ENCODE measurements around the gene TTLL1. TPM values are rescaled to one million over a fixed set of nuclear protein-coding genes. Genes with fewer than 3 reads are reported as not detected.

TTLL1 gene
- total and polyA plus RNA-seq, 2 of the 4 experiments (the other 2 are of a cell fraction) = 10.8 to 13.2 TPM

DNA sequence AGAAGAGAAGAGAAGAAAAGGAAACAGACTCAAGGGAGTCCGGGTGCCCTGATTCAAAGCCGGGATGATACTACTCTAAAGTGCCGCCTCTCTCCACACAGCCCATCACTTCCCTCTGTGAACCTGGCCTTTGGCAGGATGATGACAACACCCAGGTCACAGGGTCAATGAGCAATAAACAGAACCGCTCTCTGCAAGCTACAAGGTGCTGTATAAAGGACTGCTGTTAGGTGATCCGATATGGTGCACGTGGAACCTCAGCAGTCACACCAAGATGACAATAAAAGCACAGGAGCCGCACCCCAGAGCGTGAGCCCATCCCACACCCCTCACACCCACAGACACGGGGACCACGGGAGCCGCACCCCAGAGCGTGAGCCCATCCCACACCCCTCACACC, 10.7 kb downstream of the TTLL1 start:
- no peak for ATAC-seq (ENCODE audit: low read depth)
- TF ChIP-seq CEBPB (IDR thresholded peaks at IDR 0.05; ENCODE audit: low read depth, low read length) = no peak
- no peak for TF ChIP-seq MAFK (IDR thresholded peaks at IDR 0.05; ENCODE audit: low read depth, low read length)
- TF ChIP-seq MAZ (IDR thresholded peaks at IDR 0.05; ENCODE audit: borderline replicate concordance, low read depth, low read length) = no peak
- no peak for TF ChIP-seq RFX5 (IDR thresholded peaks at IDR 0.05; ENCODE audit: low read depth, low read length)
- no peak for TF ChIP-seq BHLHE40 (IDR thresholded peaks at IDR 0.05; ENCODE audit: low read depth, low read length)
- no peak for TF ChIP-seq CHD1 (IDR thresholded peaks at IDR 0.05; ENCODE audit: low read depth, low read length)
- no peak for TF ChIP-seq NFE2L2 (IDR thresholded peaks at IDR 0.05; ENCODE audit: low read depth, low read length)
- TF ChIP-seq, protein P1, sequence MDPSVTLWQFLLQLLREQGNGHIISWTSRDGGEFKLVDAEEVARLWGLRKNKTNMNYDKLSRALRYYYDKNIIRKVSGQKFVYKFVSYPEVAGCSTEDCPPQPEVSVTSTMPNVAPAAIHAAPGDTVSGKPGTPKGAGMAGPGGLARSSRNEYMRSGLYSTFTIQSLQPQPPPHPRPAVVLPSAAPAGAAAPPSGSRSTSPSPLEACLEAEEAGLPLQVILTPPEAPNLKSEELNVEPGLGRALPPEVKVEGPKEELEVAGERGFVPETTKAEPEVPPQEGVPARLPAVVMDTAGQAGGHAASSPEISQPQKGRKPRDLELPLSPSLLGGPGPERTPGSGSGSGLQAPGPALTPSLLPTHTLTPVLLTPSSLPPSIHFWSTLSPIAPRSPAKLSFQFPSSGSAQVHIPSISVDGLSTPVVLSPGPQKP (IDR thresholded peaks at IDR 0.05; ENCODE audit: borderline replicate concordance, low read depth, low read length) = no peak
- no peak overlapping the region for H2BK15ac ChIP-seq (ENCODE audit: low read depth, low read length)
- DNase-seq = no peak
- no peak overlapping the region for H2BK20ac ChIP-seq (ENCODE audit: low read depth, low read length)
- H2AFZ ChIP-seq (replicated peaks; ENCODE audit: low read length, poor library complexity) = no peak overlapping the region
- no CpG with 5 or more reads among the region's 12 CpGs for WGBS, 2 experiments (ENCODE audit: extremely low coverage in 2 of 2, insufficient read length in 1 of 2)
- H3K36me3 ChIP-seq (ENCODE audit: control insufficient read depth, insufficient read depth, low read length) = no peaks in the 10 kb centered on the region; the same call in 1 of the 2 replicates
- H4K20me1 ChIP-seq (ENCODE audit: insufficient read depth, low read length) = peaks cover 3% of the 10 kb centered on the region; the same call in 1 of the 2 replicates
- H2AK9ac ChIP-seq (replicated peaks; ENCODE audit: low read depth, low read length, poor library complexity) = no peak overlapping the region
- CTCF ChIA-PET = no interaction called here
- no peak overlapping the region for H3K4me2 ChIP-seq (ENCODE audit: low read depth, low read length)
- H2AK5ac ChIP-seq (ENCODE audit: low read depth, low read length) = no peak overlapping the region
- no peak overlapping the region for H3K27ac ChIP-seq (ENCODE audit: insufficient read depth, low read length)
- no peak overlapping the region for H4K5ac ChIP-seq (ENCODE audit: low read depth, low read length)
- no peak overlapping the region for H3K23ac ChIP-seq (ENCODE audit: low read depth, low read length)
- no peak overlapping the region for H3K18ac ChIP-seq (ENCODE audit: low read depth, low read length)
- intact Hi-C loops (cut with micrococcal nuclease) = no loop called here
- no peaks in the 10 kb centered on the region for H3K9me3 ChIP-seq (ENCODE audit: control insufficient read depth, insufficient read depth, low read length)
- dilution Hi-C loops (cut with HindIII; ENCODE audit: low sequenced_read_pairs, unreplicated experiment) = no loop called here
- H3K9me1 ChIP-seq (ENCODE audit: insufficient read depth, low read length) = peaks cover 3% of the 10 kb centered on the region; the same call in 1 of the 2 replicates
- H3K4me3 ChIP-seq (ENCODE audit: insufficient read depth, low read depth, low read length) = no peak overlapping the region
- no peak overlapping the region for H3K56ac ChIP-seq (ENCODE audit: extremely low read depth, insufficient read depth, low read length)
- H3K27me3 ChIP-seq (ENCODE audit: control insufficient read depth, insufficient read depth, low read length) = no peaks in the 10 kb centered on the region
- no peaks in the 10 kb centered on the region for H3K79me1 ChIP-seq (ENCODE audit: low read depth in 1 of 2, low read length in 2 of 2)
- H3K9ac ChIP-seq (ENCODE audit: low read depth, low read length) = no peak overlapping the region
- H2BK120ac ChIP-seq (ENCODE audit: low read depth, low read length) = no peak overlapping the region
- H4K91ac ChIP-seq (ENCODE audit: insufficient read depth, low read depth, low read length) = no peak overlapping the region
- H2BK5ac ChIP-seq (ENCODE audit: low read depth, low read length, poor library complexity, severe bottlenecking) = no peak overlapping the region
- in situ Hi-C loops (cut with MboI; ENCODE audit: low sequenced_read_pairs) = no loop called here
- no peaks in the 10 kb centered on the region for H3K4me1 ChIP-seq (ENCODE audit: control insufficient read depth, insufficient read depth, low read length)
- no peak overlapping the region for H3K4ac ChIP-seq (ENCODE audit: low read depth, low read length)
- POLR2A ChIA-PET (ENCODE audit: unreplicated experiment) = no interaction called here
- BruUV-seq (replicated peaks) = no TSS peak
- H3K14ac ChIP-seq (replicated peaks; ENCODE audit: low read depth, low read length) = no peak overlapping the region
- H4K8ac ChIP-seq (ENCODE audit: low read depth in 2 of 2, low read length in 2 of 2) = no peak overlapping the region
